Right lobe of liver (tissue), 6 donors: Measurements from ENCODE around the gene ST6GALNAC5. TPM values are rescaled to one million over a fixed set of nuclear protein-coding genes. Genes with fewer than 3 reads are reported as not detected.

Experiments
- ATAC-seq, 4 donors: fragments of 200-7000 bp; cut with Tn5 transposase; one replicate each; pipeline ENCODE4 v1.9.1; 2020; ENCODE audit warnings: mild to moderate bottlenecking in 4 of 4, moderate library complexity in 4 of 4
- DNase-seq, 3 donors: peaks; one replicate each; pipeline ENCODE4 v3.0.0-alpha.2; 2020
- H3K27ac ChIP-seq, 3 donors: fragments of 200-600 bp; one replicate each; pipeline ENCODE4 v1.8.0; 2022
- H3K27me3 ChIP-seq, 2 donors: fragments of 200-600 bp; one replicate each; pipeline ENCODE4 v1.8.0; 2022
- H3K36me3 ChIP-seq, 4 donors: fragments of 200-600 bp; sonication (generic) in 1 of 4; one replicate each; pipeline versions ENCODE4 v1.5.1 to v1.8.0; 2017 to 2022; ENCODE audit warnings: control low read depth in 1 of 4
- H3K4me1 ChIP-seq, 4 donors: fragments of 200-600 bp; sonication (generic) in 1 of 4; one replicate each; pipeline versions ENCODE4 v1.5.1 to v1.8.0; 2017 to 2022; ENCODE audit warnings: control low read depth in 1 of 4
- H3K4me3 ChIP-seq, 3 donors: fragments of 200-600 bp; one replicate each; pipeline ENCODE4 v1.8.0; 2022
- H3K9me3 ChIP-seq, 4 donors: fragments of 200-600 bp; sonication (generic) in 1 of 4; one replicate each; pipeline versions ENCODE4 v1.5.1 to v1.8.0; 2017 to 2022; ENCODE audit warnings: control low read depth in 1 of 4
- POLR2A ChIP-seq: fragments of 450-650 bp; IDR thresholded peaks from one replicate; pipeline ENCODE4 v1.6.1; 2017; ENCODE audit warnings: antibody characterized with exemption, mild to moderate bottlenecking
- WGBS: methylation state at CpG from one replicate; pipeline ENCODE4 v1.1.6; 2018; ENCODE audit warnings: low coverage, low lambda C conversion rate; ENCODE audit not compliant: insufficient coverage; ENCODE audit errors: missing lambda C conversion rate; 5-methylcytosine and 5-hydroxymethylcytosine counted together
- intact Hi-C, 2 donors: fragments of 100-400 bp; cut with DNase I; formaldehyde crosslinking; loops; one replicate each; pipeline versions ENCODE4 v1.11.2 to v1.14.1; 2022
- total RNA-seq, 6 experiments: library from RNA; depleted of rRNA in 2 of 6; stranded (reverse); fragments of >200 nt in 2 of 6; fragmentation: NEBNext Ultra II Directional in 3 of 6; extraction: Animal tissue kit (Norgen Biotek cat#: 25700) in 3 of 6; gene quantifications; one replicate each; pipeline versions ENCODE4 v1.1.0 to v1.2.4, GENCODE V29; 2016 to 2023
- TF ChIP-seq, protein P1 (sequence below), 4 donors: fragments of 200-600 bp in 3 of 4; fragments of 450-650 bp in 1 of 4; IDR thresholded peaks; one replicate each; pipeline versions ENCODE4 v1.5.1 to v1.8.0; 2016 to 2022; ENCODE audit warnings: antibody characterized with exemption in 4 of 4, mild to moderate bottlenecking in 2 of 4
- donor health status: DM: no; HTN: yes; CAD: no.
- donor health status: DM: no; HTN: no; CAD: no.
- donor health status: DM: no; HTN: no; CAD: no.
- donor health status: DM: no; HTN: yes; CAD: no.
- donor health status: DM: no; HTN: yes; CAD: no.

ST6GALNAC5 gene
- total RNA-seq, 6 experiments from 2014 or later, result not detected

DNA sequence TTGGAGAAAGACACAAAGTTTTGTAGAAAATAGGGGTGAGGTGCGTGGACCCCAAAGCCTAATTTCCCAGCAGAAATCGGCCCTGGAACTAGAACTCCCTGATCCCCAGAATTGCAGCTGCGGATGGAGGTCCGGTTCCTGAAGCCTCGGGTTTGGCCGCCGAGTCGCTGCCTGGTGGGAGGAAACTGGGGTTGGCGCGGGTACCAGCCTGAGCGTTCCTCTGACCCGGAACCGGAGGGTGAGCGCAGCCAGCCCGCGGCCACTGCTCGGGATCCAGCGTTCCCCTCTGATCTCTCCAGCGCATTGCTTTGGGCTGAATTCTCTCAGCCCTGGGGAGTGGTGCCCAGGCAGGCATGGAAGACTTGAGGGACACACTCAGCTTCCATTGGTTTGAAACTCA is 1.6 kb downstream of the ST6GALNAC5 start:
- intact Hi-C loops, result no loop called here
- peaks cover 0 to 12% (median 0%) of the 10 kb centered on the region in 4 donors for H3K4me1 ChIP-seq
- peaks cover 0 to 9% of the 10 kb centered on the region in 2 donors for H3K27me3 ChIP-seq
- no peak for ATAC-seq
- TF ChIP-seq, protein P1, sequence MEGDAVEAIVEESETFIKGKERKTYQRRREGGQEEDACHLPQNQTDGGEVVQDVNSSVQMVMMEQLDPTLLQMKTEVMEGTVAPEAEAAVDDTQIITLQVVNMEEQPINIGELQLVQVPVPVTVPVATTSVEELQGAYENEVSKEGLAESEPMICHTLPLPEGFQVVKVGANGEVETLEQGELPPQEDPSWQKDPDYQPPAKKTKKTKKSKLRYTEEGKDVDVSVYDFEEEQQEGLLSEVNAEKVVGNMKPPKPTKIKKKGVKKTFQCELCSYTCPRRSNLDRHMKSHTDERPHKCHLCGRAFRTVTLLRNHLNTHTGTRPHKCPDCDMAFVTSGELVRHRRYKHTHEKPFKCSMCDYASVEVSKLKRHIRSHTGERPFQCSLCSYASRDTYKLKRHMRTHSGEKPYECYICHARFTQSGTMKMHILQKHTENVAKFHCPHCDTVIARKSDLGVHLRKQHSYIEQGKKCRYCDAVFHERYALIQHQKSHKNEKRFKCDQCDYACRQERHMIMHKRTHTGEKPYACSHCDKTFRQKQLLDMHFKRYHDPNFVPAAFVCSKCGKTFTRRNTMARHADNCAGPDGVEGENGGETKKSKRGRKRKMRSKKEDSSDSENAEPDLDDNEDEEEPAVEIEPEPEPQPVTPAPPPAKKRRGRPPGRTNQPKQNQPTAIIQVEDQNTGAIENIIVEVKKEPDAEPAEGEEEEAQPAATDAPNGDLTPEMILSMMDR (IDR thresholded peaks at IDR 0.05), result no peak
- TF ChIP-seq POLR2A, result no peak
- WGBS, result 6% methylated on average over 2 of the region's 19 CpGs
- H3K36me3 ChIP-seq, result no peaks in the 10 kb centered on the region
- DNase-seq, result no peak
- H3K27ac ChIP-seq, result no peak overlapping the region
- H3K9me3 ChIP-seq, result no peaks in the 10 kb centered on the region
- H3K4me3 ChIP-seq, result no peak overlapping the region

GRCh38 chr1:76870037-76870436 is 2.8 kb downstream of the ST6GALNAC5 start:
- H3K4me1 ChIP-seq, result peaks cover 0 to 12% (median 0%) of the 10 kb centered on the region in 4 donors
- H3K9me3 ChIP-seq, result no peaks in the 10 kb centered on the region
- H3K27ac ChIP-seq, result no peak overlapping the region
- DNase-seq (no peak), ATAC-seq (no peak)
- H3K27me3 ChIP-seq, result peaks cover 0 to 9% of the 10 kb centered on the region in 2 donors
- TF ChIP-seq POLR2A, result no peak
- TF ChIP-seq, protein P1 (IDR thresholded peaks at IDR 0.05), result no peak
- no peak overlapping the region for H3K4me3 ChIP-seq
- 48% methylated on average over 2 of the region's 2 CpGs for WGBS
- intact Hi-C loops, result no loop called here
- H3K36me3 ChIP-seq, result no peaks in the 10 kb centered on the region

DNA sequence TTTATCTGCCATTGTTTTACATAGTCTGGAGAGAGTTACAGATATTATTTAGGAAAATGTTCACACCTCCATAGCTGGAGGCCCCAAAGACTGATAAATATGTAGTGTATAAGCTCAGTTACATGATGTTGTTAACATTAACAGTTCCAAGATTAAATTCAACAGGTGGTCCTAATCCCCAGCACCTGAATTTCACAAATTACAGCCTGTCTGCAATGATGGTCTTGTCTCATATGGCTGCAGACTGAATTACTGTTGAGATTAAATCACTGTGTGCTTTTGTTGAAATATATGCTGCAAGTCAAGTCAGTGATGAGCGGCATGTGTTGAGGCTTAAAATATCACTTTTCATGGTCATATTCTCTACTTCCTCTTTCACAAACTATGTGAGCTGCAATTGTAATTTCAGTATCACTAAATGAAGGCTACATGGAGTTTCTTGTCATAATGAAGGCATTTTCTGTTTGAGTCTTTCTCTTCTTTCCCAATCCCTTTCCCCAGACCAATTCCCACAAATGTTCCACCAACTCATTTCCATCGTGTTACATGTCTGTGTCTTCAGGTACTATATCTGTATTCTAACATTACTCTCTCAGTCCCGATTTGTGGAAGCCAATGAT is 4.2 kb downstream of the ST6GALNAC5 start:
- Histone ChIP-seq H3K36me3 (no peaks in the 10 kb centered on the region), H3K4me3 (no peak overlapping the region), H3K9me3 (no peaks in the 10 kb centered on the region), H3K4me1 (peaks cover 0 to 12% (median 0%) of the 10 kb centered on the region in 4 donors), H3K27me3 (peaks cover 0 to 9% of the 10 kb centered on the region in 2 donors), H3K27ac (no peak overlapping the region)
- DNase-seq (no peak), ATAC-seq (no peak)
- intact Hi-C loops, result no loop called here
- TF ChIP-seq POLR2A, result no peak
- TF ChIP-seq, protein P1 (IDR thresholded peaks at IDR 0.05), result no peak
- WGBS, result 57% methylated on average over 3 of the region's 3 CpGs

DNA sequence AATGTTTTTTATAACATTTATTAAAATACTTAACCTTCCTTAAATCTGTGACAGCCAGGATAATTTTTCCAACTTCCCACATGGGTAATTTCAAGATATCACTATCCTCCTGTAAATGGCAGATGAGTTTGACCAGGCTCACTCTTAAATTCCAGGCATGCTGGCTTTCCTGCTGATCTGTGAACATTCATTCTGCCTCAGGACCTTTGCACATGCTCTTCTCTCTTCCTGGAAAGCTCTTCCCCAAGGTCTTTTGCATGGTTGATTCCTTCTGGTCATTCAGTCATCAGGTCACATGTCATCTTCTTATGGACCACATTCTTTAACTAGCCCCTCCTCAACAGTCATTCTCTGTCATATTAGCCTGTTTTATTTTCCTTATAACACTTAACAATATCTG is 5.7 kb downstream of the ST6GALNAC5 start:
- no peak for TF ChIP-seq POLR2A
- TF ChIP-seq, protein P1 (IDR thresholded peaks at IDR 0.05), result no peak
- intact Hi-C loops, result no loop called here
- peaks cover 0 to 8% of the 10 kb centered on the region in 2 donors for H3K27me3 ChIP-seq
- H3K36me3 ChIP-seq, result no peaks in the 10 kb centered on the region
- ATAC-seq (no peak), DNase-seq (no peak)
- no peak overlapping the region for H3K27ac ChIP-seq
- H3K4me3 ChIP-seq, result no peak overlapping the region
- no peaks in the 10 kb centered on the region for H3K9me3 ChIP-seq
- H3K4me1 ChIP-seq, result peaks cover 0 to 7% (median 0%) of the 10 kb centered on the region in 4 donors
